H9 (cell line): ENCODE results near the gene CISD3. TPM values are rescaled to one million over a fixed set of nuclear protein-coding genes. Genes with fewer than 3 reads are reported as not detected.

Experiments used
- DNase-seq: peaks from one replicate; pipeline ENCODE4 v3.0.0-alpha.2; 2017
- H2AFZ ChIP-seq: one replicate; pipeline ENCODE4 v1.6.1; 2013; ENCODE audit warnings: mild to moderate bottlenecking, low read length, control low read depth, moderate library complexity
- H2AK5ac ChIP-seq: 2 replicates; pipeline ENCODE4 v1.6.1; 2013; ENCODE audit warnings: low read length, control low read depth, mixed read lengths; ENCODE audit not compliant: insufficient read length
- H2BK120ac ChIP-seq: one replicate; pipeline ENCODE4 v1.6.1; 2013; ENCODE audit warnings: low read depth, mild to moderate bottlenecking, low read length, control low read depth, inconsistent platforms; ENCODE audit not compliant: poor library complexity, severe bottlenecking
- H2BK12ac ChIP-seq: 2 replicates; pipeline ENCODE4 v1.6.1; 2013; ENCODE audit warnings: low read length, control low read depth, mixed read lengths, low read depth; ENCODE audit not compliant: insufficient read length
- H2BK15ac ChIP-seq: 2 replicates; pipeline ENCODE4 v1.6.1; 2013; ENCODE audit warnings: low read depth, low read length, control low read depth
- H2BK20ac ChIP-seq: one replicate; pipeline ENCODE4 v1.6.1; 2013; ENCODE audit warnings: low read depth, mild to moderate bottlenecking, low read length, control low read depth, inconsistent platforms; ENCODE audit not compliant: poor library complexity, severe bottlenecking
- H2BK5ac ChIP-seq: 2 replicates; pipeline ENCODE4 v1.6.1; 2013; ENCODE audit warnings: low read length, control low read depth, mixed read lengths; ENCODE audit not compliant: insufficient read length
- H3K14ac ChIP-seq: 2 replicates; pipeline ENCODE4 v1.6.1; 2013; ENCODE audit warnings: low read length, control low read depth; ENCODE audit not compliant: insufficient read depth
- H3K18ac ChIP-seq: 2 replicates; pipeline ENCODE4 v1.6.1; 2013; ENCODE audit warnings: low read depth, mild to moderate bottlenecking, mixed read lengths, low read length, control low read depth; ENCODE audit not compliant: insufficient read length
- H3K23ac ChIP-seq: 2 replicates; pipeline ENCODE4 v1.6.1; 2013; ENCODE audit warnings: low read length, control low read depth, mixed read lengths, low read depth; ENCODE audit not compliant: insufficient read length
- H3K23me2 ChIP-seq: 2 replicates; pipeline ENCODE4 v1.6.1; 2013; ENCODE audit warnings: low read depth, mild to moderate bottlenecking, mixed read lengths, low read length, control low read depth; ENCODE audit not compliant: insufficient read length, poor library complexity, severe bottlenecking
- H3K27ac ChIP-seq: 2 replicates; pipeline ENCODE4 v1.5.1; 2013; ENCODE audit warnings: low read length, control low read depth, mixed read lengths, low read depth; ENCODE audit not compliant: insufficient read length
- H3K27me3 ChIP-seq: 2 replicates; pipeline ENCODE4 v1.6.1; 2013; ENCODE audit warnings: low read length, control low read depth, inconsistent platforms; ENCODE audit not compliant: insufficient read depth
- H3K4ac ChIP-seq: 2 replicates; pipeline ENCODE4 v1.6.1; 2013; ENCODE audit warnings: low read depth, mild to moderate bottlenecking, control low read depth, inconsistent platforms, low read length, moderate library complexity
- H3K4me1 ChIP-seq: 2 replicates; pipeline ENCODE4 v1.6.1; 2013; ENCODE audit warnings: low read length, control low read depth, inconsistent platforms; ENCODE audit not compliant: insufficient read depth
- H3K4me2 ChIP-seq: 2 replicates; pipeline ENCODE4 v1.6.1; 2013; ENCODE audit warnings: low read length, control low read depth, mixed read lengths; ENCODE audit not compliant: insufficient read length, insufficient read depth
- H3K56ac ChIP-seq: 2 replicates; pipeline ENCODE4 v1.6.1; 2013; ENCODE audit warnings: low read depth, mild to moderate bottlenecking, mixed read lengths, low read length, control low read depth; ENCODE audit not compliant: insufficient read length
- H3K79me1 ChIP-seq: 2 replicates; pipeline ENCODE4 v1.6.1; 2013; ENCODE audit warnings: low read depth, mild to moderate bottlenecking, moderate library complexity, low read length, control low read depth, inconsistent platforms; ENCODE audit not compliant: insufficient read depth, poor library complexity, severe bottlenecking
- H3K79me2 ChIP-seq: 2 replicates; pipeline ENCODE4 v1.6.1; 2013; ENCODE audit warnings: low read length, control low read depth, inconsistent platforms; ENCODE audit not compliant: insufficient read depth
- H3K9ac ChIP-seq: 2 replicates; pipeline ENCODE4 v1.6.1; 2013; ENCODE audit warnings: low read length, control low read depth, mixed read lengths; ENCODE audit not compliant: insufficient read length; ENCODE audit errors: extremely low read depth
- H3K9me3 ChIP-seq: one replicate; pipeline ENCODE4 v1.6.1; 2013; ENCODE audit warnings: low read depth, low read length, inconsistent platforms; ENCODE audit not compliant: control insufficient read depth
- H3T11ph ChIP-seq: one replicate; pipeline ENCODE4 v1.6.1; 2013; ENCODE audit warnings: mild to moderate bottlenecking, low read length, control low read depth, inconsistent platforms
- H4K20me1 ChIP-seq: one replicate; pipeline ENCODE4 v1.6.1; 2013; ENCODE audit not compliant: control insufficient read depth, insufficient read length, insufficient read depth
- H4K5ac ChIP-seq: 2 replicates; pipeline ENCODE4 v1.6.1; 2013; ENCODE audit warnings: low read depth, mild to moderate bottlenecking, mixed read lengths, low read length, control low read depth; ENCODE audit not compliant: insufficient read length
- H4K8ac ChIP-seq: replicated peaks from 2 replicates; pipeline ENCODE4 v1.6.1; 2013; ENCODE audit warnings: low read length, control low read depth, mixed read lengths, low read depth; ENCODE audit not compliant: insufficient read length
- H4K91ac ChIP-seq: 2 replicates; pipeline ENCODE4 v1.6.1; 2013; ENCODE audit warnings: low read depth, mild to moderate bottlenecking, moderate library complexity, mixed read lengths, low read length, control low read depth; ENCODE audit not compliant: insufficient read length
- H3K27ac Mint-ChIP-seq, 3 experiments: 2 replicates in 2 of 3; 3 replicates in 1 of 3; pipeline ENCODE4 v1.8.0; 2020 to 2021; ENCODE audit warnings: mixed read lengths in 3 of 3, mild to moderate bottlenecking in 1 of 3, moderate library complexity in 1 of 3
- H3K27me3 Mint-ChIP-seq: 2 replicates; pipeline ENCODE4 v1.8.0; 2021; ENCODE audit warnings: low read depth, mild to moderate bottlenecking, moderate library complexity, mixed read lengths
- H3K36me3 Mint-ChIP-seq, 3 experiments: 2 replicates in 2 of 3; 3 replicates in 1 of 3; pipeline ENCODE4 v1.8.0; 2020 to 2021; ENCODE audit warnings: low read depth in 3 of 3, mixed read lengths in 3 of 3; ENCODE audit not compliant: insufficient read depth in 1 of 3
- H3K4me1 Mint-ChIP-seq, 2 experiments: 2 replicates each; pipeline ENCODE4 v1.8.0; 2020; ENCODE audit warnings: mixed read lengths in 2 of 2
- H3K4me3 Mint-ChIP-seq, 2 experiments: 2 replicates in 1 of 2; 3 replicates in 1 of 2; pipeline ENCODE4 v1.8.0; 2020 to 2021; ENCODE audit warnings: mild to moderate bottlenecking in 2 of 2, mixed read lengths in 2 of 2, moderate library complexity in 1 of 2
- H3K9me3 Mint-ChIP-seq, 2 experiments: 2 replicates in 1 of 2; 3 replicates in 1 of 2; pipeline ENCODE4 v1.8.0; 2020; ENCODE audit warnings: mild to moderate bottlenecking in 2 of 2, mixed read lengths in 2 of 2, moderate library complexity in 1 of 2
- WGBS: extraction: QIAGEN DNeasy Blood & Tissue Kit; methylation state at CpG from one replicate; pipeline ENCODE4 v1.1.7; 2013; ENCODE audit warnings: missing lambda C conversion rate, low lambda C conversion rate, mixed read lengths; ENCODE audit not compliant: insufficient read length; ENCODE audit errors: extremely low coverage; 5-methylcytosine and 5-hydroxymethylcytosine counted together
- total RNA-seq: library from RNA; stranded (reverse); gene quantifications from 2 replicates; pipeline ENCODE4 v1.2.1, GENCODE V29; 2021
- TF ChIP-seq, protein P1 (sequence below): fragments of 200-600 bp; sonication (generic); conservative IDR thresholded peaks from 3 replicates; pipeline ENCODE4 v1.8.0; 2021; ENCODE audit warnings: antibody characterized with exemption, mild to moderate bottlenecking

CISD3 gene
- total RNA-seq, 1 experiment from 2014 or later, result 10.7 TPM

DNA sequence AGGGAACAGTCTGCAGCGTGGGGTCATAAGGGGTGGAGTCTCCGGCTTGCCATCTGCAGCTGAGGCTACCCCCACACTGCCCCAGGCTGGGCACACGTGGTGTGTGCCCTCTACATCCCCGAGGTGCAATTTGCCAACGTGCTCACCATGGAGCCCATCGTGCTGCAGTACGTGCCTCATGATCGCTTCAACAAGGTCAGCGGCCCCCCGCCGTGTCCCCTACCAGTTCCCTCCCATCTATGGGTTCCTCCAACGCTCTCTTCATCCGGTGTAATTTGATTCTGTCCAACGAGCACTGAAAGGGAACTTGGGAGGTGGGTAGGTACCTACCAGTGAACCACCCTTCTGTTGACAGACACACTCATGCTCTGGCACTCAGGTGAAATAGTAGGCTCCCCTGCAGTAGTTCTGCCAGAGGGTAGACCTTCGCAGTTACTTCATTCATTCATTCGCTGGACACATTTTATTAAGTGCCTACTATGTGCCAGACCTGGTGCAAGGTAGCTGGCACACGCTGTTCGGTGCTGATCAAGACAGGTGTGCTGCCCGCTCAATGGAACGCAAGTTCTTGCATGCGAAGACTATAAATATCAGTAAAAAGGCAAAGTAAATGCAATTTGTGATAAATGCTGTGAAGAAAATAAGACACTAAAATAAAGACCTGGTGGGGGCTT is 22.3 kb upstream of the CISD3 start:
- no peak overlapping the region for H3K4me2 ChIP-seq
- H3K56ac ChIP-seq, result no peak overlapping the region

More for the DNA sequence above, 22.3 kb upstream of the CISD3 start:
- peaks cover 20% of the 10 kb centered on the region for H3K23me2 ChIP-seq
- H4K91ac ChIP-seq, result no peak overlapping the region
- no peaks in the 10 kb centered on the region; a peak in 2 of 5 replicates for H3K9me3 Mint-ChIP-seq
- H4K5ac ChIP-seq, result no peak overlapping the region
- peaks cover 0 to 5% (median 2%) of the 10 kb centered on the region in 3 experiments; a peak in 5 of 7 replicates for H3K36me3 Mint-ChIP-seq
- H3K79me1 ChIP-seq, result no peaks in the 10 kb centered on the region
- no peak overlapping the region for H2BK15ac ChIP-seq
- no peak overlapping the region for H3K27ac Mint-ChIP-seq
- no peaks in the 10 kb centered on the region for H3K9me3 ChIP-seq
- TF ChIP-seq, protein P1, sequence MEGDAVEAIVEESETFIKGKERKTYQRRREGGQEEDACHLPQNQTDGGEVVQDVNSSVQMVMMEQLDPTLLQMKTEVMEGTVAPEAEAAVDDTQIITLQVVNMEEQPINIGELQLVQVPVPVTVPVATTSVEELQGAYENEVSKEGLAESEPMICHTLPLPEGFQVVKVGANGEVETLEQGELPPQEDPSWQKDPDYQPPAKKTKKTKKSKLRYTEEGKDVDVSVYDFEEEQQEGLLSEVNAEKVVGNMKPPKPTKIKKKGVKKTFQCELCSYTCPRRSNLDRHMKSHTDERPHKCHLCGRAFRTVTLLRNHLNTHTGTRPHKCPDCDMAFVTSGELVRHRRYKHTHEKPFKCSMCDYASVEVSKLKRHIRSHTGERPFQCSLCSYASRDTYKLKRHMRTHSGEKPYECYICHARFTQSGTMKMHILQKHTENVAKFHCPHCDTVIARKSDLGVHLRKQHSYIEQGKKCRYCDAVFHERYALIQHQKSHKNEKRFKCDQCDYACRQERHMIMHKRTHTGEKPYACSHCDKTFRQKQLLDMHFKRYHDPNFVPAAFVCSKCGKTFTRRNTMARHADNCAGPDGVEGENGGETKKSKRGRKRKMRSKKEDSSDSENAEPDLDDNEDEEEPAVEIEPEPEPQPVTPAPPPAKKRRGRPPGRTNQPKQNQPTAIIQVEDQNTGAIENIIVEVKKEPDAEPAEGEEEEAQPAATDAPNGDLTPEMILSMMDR, result no peak
- H2AFZ ChIP-seq, result no peak overlapping the region
- peaks cover 42 to 71% of the 10 kb centered on the region in 2 experiments for H3K4me1 Mint-ChIP-seq
- peaks cover 5% of the 10 kb centered on the region; the same call in 1 of the 2 replicates for H3K4me1 ChIP-seq
- H3K27me3 Mint-ChIP-seq, result peaks cover 81% of the 10 kb centered on the region
- H2BK120ac ChIP-seq, result no peak overlapping the region
- WGBS, result no CpG with 5 or more reads among the region's 21 CpGs
- no peaks in the 10 kb centered on the region for H3K79me2 ChIP-seq
- H3K27me3 ChIP-seq, result peaks cover 35% of the 10 kb centered on the region
- H3K9ac ChIP-seq, result no peak overlapping the region
- H3K23ac ChIP-seq, result no peak overlapping the region
- H2AK5ac ChIP-seq, result no peak overlapping the region
- H3K4me3 Mint-ChIP-seq, result peak overlapping the region; percentile 77 to 90; a peak in 2 of 5 replicates
- no peak overlapping the region for H3K27ac ChIP-seq
- no peak overlapping the region for H4K8ac ChIP-seq
- H4K20me1 ChIP-seq, result no peaks in the 10 kb centered on the region
- no peak overlapping the region for H2BK5ac ChIP-seq
- no peak overlapping the region for H3K18ac ChIP-seq
- H3K14ac ChIP-seq, result no peak overlapping the region
- no peak overlapping the region for H2BK20ac ChIP-seq
- no peak overlapping the region for H3T11ph ChIP-seq
- no peak overlapping the region for H3K4ac ChIP-seq
- DNase-seq, result no peak
- H2BK12ac ChIP-seq, result no peak overlapping the region
